Choroid plexus epithelial cell (primary cell): ENCODE results near the gene TTI1.

ENCODE experiments used
- DNase-seq: peaks from one replicate; pipeline ENCODE4 v3.0.0-alpha.2; 2010; ENCODE audit warnings: low read depth
- H3K4me3 ChIP-seq: 2 replicates; pipeline ENCODE4 v1.5.1; 2011; ENCODE audit warnings: low read depth, mild to moderate bottlenecking, control low read depth, low read length, moderate library complexity
- CTCF ChIP-seq: conservative IDR thresholded peaks from 2 replicates; pipeline ENCODE4 v1.5.1; 2011; ENCODE audit warnings: low read depth, mild to moderate bottlenecking, control low read depth, inconsistent platforms, low read length, moderate library complexity

Gene TTI1

GRCh38 chr20:37955511-37955910 is 77.7 kb downstream of the TTI1 start:
- no peak for TF ChIP-seq CTCF
- no peak overlapping the region for H3K4me3 ChIP-seq
- no peak for DNase-seq

- H3K4me3 ChIP-seq, result no peak overlapping the region
- no peak for TF ChIP-seq CTCF
- no peak for DNase-seq
Observed at GRCh38 chr20:37954626-37955025, 78.6 kb downstream of the TTI1 start.

- no peak for TF ChIP-seq CTCF
- no peak for DNase-seq
- no peak overlapping the region for H3K4me3 ChIP-seq
Observed at GRCh38 chr20:37954190-37954589, 79.1 kb downstream of the TTI1 start.

GRCh38 chr20:37948956-37949355 is 84.3 kb downstream of the TTI1 start:
- DNase-seq, result no peak
- no peak overlapping the region for H3K4me3 ChIP-seq
- no peak for TF ChIP-seq CTCF

GRCh38 chr20:37947943-37948342 is 85.3 kb downstream of the TTI1 start:
- TF ChIP-seq CTCF, result no peak
- H3K4me3 ChIP-seq, result no peak overlapping the region
- no peak for DNase-seq

- no peak for TF ChIP-seq CTCF
- no peak for DNase-seq
- H3K4me3 ChIP-seq, result no peak overlapping the region
Observed at GRCh38 chr20:37946946-37947345, 86.3 kb downstream of the TTI1 start.

- no peak for TF ChIP-seq CTCF
- H3K4me3 ChIP-seq, result no peak overlapping the region
- no peak for DNase-seq
Observed at GRCh38 chr20:37945091-37945547, 88.1 kb downstream of the TTI1 start.
